Glutamatergic neuron (in vitro differentiated cells): ENCODE results near the gene PRPF31. TPM values are rescaled to one million over a fixed set of nuclear protein-coding genes. Genes with fewer than 3 reads are reported as not detected.

Experiments
- DNase-seq: peaks from one replicate; pipeline ENCODE4 v3.0.0; 2022
- H3K27ac Mint-ChIP-seq: one replicate; pipeline ENCODE4 v1.8.0; 2020; ENCODE audit warnings: mild to moderate bottlenecking, mixed read lengths, inconsistent platforms; ENCODE audit not compliant: unreplicated experiment
- H3K27me3 Mint-ChIP-seq: one replicate; pipeline ENCODE4 v1.8.0; 2020; ENCODE audit warnings: mild to moderate bottlenecking, moderate library complexity, mixed read lengths, inconsistent platforms; ENCODE audit not compliant: unreplicated experiment
- H3K36me3 Mint-ChIP-seq: one replicate; pipeline ENCODE4 v1.8.0; 2020; ENCODE audit warnings: mild to moderate bottlenecking, mixed read lengths, inconsistent platforms; ENCODE audit not compliant: unreplicated experiment
- H3K4me1 Mint-ChIP-seq: one replicate; pipeline ENCODE4 v1.8.0; 2020; ENCODE audit warnings: mild to moderate bottlenecking, low read depth, mixed read lengths, inconsistent platforms; ENCODE audit not compliant: unreplicated experiment
- H3K4me3 Mint-ChIP-seq: one replicate; pipeline ENCODE4 v1.8.0; 2020; ENCODE audit warnings: mild to moderate bottlenecking, mixed read lengths, inconsistent platforms; ENCODE audit not compliant: unreplicated experiment
- H3K9me3 Mint-ChIP-seq: one replicate; pipeline ENCODE4 v1.8.0; 2020; ENCODE audit warnings: mild to moderate bottlenecking, moderate library complexity, mixed read lengths, inconsistent platforms; ENCODE audit not compliant: unreplicated experiment
- CTCF ChIP-seq: fragments of 200-600 bp; sonication (generic); IDR thresholded peaks from one replicate; pipeline ENCODE4 v1.5.0; 2021; ENCODE audit not compliant: partially characterized antibody, unreplicated experiment
- total RNA-seq: library from RNA; stranded (reverse); fragmentation: NEBNext Ultra II Directional; extraction: Animal tissue kit (Norgen Biotek cat#: 25700); gene quantifications from one replicate; pipeline ENCODE4 v1.2.1, GENCODE V29; 2021; ENCODE audit not compliant: unreplicated experiment

Gene PRPF31
- total RNA-seq, 1 donor from 2014 or later = 55.5 TPM

- peaks cover 11% of the 10 kb centered on the region for H3K9me3 Mint-ChIP-seq
- H3K4me1 Mint-ChIP-seq = peaks cover 9% of the 10 kb centered on the region
- peak within 1 kb of the TSS; percentile 100 for H3K4me3 Mint-ChIP-seq
- peaks cover 8% of the 10 kb centered on the region for H3K36me3 Mint-ChIP-seq
- peak within 1 kb of the TSS; percentile 92 for H3K27ac Mint-ChIP-seq
- H3K27me3 Mint-ChIP-seq = peaks cover 18% of the 10 kb centered on the region
- DNase-seq = peak; percentile 94
- TF ChIP-seq CTCF = no peak
Observed at GRCh38 chr19:54159352-54160181, 44.0 kb downstream of the PRPF31 start, which contains the start of gene LENG1. TSS of gene LENG1 (minus strand) at chr19:54159721. CDS start at chr19:54159695, 26 bp downstream.

GRCh38 chr19:54160182-54160811, 44.7 kb downstream of the PRPF31 start:
- no peak for TF ChIP-seq CTCF
- Mint-ChIP-seq H3K27me3 (peaks cover 19% of the 10 kb centered on the region), H3K36me3 (peaks cover 8% of the 10 kb centered on the region), H3K27ac (peak overlapping the region; percentile 92), H3K4me1 (peaks cover 9% of the 10 kb centered on the region), H3K4me3 (peak overlapping the region; percentile 100), H3K9me3 (peaks cover 13% of the 10 kb centered on the region)
- DNase-seq = no peak

GRCh38 chr19:54160854-54161253, 45.3 kb downstream of the PRPF31 start:
- DNase-seq = no peak
- TF ChIP-seq CTCF = no peak
- Mint-ChIP-seq H3K9me3 (peaks cover 15% of the 10 kb centered on the region), H3K27ac (no peak overlapping the region), H3K4me3 (peak overlapping the region; percentile 100), H3K36me3 (peaks cover 13% of the 10 kb centered on the region), H3K27me3 (peaks cover 24% of the 10 kb centered on the region), H3K4me1 (peaks cover 9% of the 10 kb centered on the region)

GRCh38 chr19:54162241-54162805, 46.8 kb downstream of the PRPF31 start:
- Mint-ChIP-seq H3K27ac (no peak overlapping the region), H3K9me3 (peaks cover 12% of the 10 kb centered on the region), H3K36me3 (peaks cover 14% of the 10 kb centered on the region), H3K4me1 (peaks cover 9% of the 10 kb centered on the region), H3K4me3 (peak overlapping the region; percentile 83), H3K27me3 (peaks cover 27% of the 10 kb centered on the region)
- TF ChIP-seq CTCF = no peak
- peak; percentile 73 for DNase-seq

- no peak for DNase-seq
- TF ChIP-seq CTCF = no peak
- H3K4me1 Mint-ChIP-seq = peaks cover 9% of the 10 kb centered on the region
- no peak overlapping the region for H3K4me3 Mint-ChIP-seq
- H3K27me3 Mint-ChIP-seq = peaks cover 27% of the 10 kb centered on the region
- peaks cover 14% of the 10 kb centered on the region for H3K36me3 Mint-ChIP-seq
- peaks cover 12% of the 10 kb centered on the region for H3K9me3 Mint-ChIP-seq
- no peak overlapping the region for H3K27ac Mint-ChIP-seq
Observed at GRCh38 chr19:54162884-54163283, 47.3 kb downstream of the PRPF31 start.
